ENCODE measurements around the gene OR9A4.

DNA sequence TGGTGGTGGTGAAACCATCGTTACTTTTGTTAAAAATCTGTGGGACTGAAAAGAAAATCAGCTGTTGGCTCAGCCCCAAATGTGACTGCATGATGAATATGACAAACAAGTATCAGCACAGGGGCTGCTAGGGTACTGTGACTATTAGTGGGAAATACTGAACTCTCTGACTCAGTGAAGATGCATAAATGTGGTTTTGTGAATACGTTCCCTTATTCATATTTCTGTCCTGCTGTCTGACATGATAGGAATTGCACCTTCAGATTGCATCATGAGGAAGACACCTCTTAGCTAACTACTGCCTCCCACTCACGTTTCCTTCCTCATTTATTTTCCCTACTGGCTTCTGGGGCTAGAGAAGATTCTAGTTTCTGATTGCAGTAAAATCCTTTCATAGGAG is 29.2 kb downstream of the OR9A4 start:
- no peak for TF ChIP-seq GFI1B (tag by site-specific recombination; IDR thresholded peaks at IDR 0.05)
- TF ChIP-seq ZNF350 (tag by site-specific recombination; IDR thresholded peaks at IDR 0.05), result no peak
- TF ChIP-seq, protein P1, sequence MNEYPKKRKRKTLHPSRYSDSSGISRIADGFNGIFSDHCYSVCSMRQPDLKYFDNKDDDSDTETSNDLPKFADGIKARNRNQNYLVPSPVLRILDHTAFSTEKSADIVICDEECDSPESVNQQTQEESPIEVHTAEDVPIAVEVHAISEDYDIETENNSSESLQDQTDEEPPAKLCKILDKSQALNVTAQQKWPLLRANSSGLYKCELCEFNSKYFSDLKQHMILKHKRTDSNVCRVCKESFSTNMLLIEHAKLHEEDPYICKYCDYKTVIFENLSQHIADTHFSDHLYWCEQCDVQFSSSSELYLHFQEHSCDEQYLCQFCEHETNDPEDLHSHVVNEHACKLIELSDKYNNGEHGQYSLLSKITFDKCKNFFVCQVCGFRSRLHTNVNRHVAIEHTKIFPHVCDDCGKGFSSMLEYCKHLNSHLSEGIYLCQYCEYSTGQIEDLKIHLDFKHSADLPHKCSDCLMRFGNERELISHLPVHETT (tag by site-specific recombination; IDR thresholded peaks at IDR 0.05), result no peak
- no peak for TF ChIP-seq ZNF558 (tag by site-specific recombination; IDR thresholded peaks at IDR 0.05)
- TF ChIP-seq, protein P2, sequence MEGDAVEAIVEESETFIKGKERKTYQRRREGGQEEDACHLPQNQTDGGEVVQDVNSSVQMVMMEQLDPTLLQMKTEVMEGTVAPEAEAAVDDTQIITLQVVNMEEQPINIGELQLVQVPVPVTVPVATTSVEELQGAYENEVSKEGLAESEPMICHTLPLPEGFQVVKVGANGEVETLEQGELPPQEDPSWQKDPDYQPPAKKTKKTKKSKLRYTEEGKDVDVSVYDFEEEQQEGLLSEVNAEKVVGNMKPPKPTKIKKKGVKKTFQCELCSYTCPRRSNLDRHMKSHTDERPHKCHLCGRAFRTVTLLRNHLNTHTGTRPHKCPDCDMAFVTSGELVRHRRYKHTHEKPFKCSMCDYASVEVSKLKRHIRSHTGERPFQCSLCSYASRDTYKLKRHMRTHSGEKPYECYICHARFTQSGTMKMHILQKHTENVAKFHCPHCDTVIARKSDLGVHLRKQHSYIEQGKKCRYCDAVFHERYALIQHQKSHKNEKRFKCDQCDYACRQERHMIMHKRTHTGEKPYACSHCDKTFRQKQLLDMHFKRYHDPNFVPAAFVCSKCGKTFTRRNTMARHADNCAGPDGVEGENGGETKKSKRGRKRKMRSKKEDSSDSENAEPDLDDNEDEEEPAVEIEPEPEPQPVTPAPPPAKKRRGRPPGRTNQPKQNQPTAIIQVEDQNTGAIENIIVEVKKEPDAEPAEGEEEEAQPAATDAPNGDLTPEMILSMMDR (tag by site-specific recombination; IDR thresholded peaks at IDR 0.05), result no peak
- TF ChIP-seq ZBTB1 (tag by site-specific recombination; IDR thresholded peaks at IDR 0.05), result no peak
- no peak for TF ChIP-seq ZEB2 (tag by site-specific recombination; IDR thresholded peaks at IDR 0.05)
- TF ChIP-seq REST (tag by site-specific recombination; IDR thresholded peaks at IDR 0.05), result no peak
- TF ChIP-seq KLF16 (tag by site-specific recombination; IDR thresholded peaks at IDR 0.05), result no peak

Measured in HEK293 (cell line).